HL-60 (cell line): ENCODE results near the gene LRRC8E.

Source experiments
- DNase-seq, 2 experiments: peaks; one replicate each; pipeline ENCODE4 v3.0.0-alpha.2; 2010 to 2020; ENCODE audit warnings: low read depth in 1 of 2, low spot score in 1 of 2
- H3K27ac ChIP-seq: fragments of 250-450 bp; sonication (Bioruptor Pico); replicated peaks from 2 replicates; pipeline ENCODE4 v1.5.1; 2020; ENCODE audit warnings: mild to moderate bottlenecking, moderate library complexity
- H3K27me3 ChIP-seq: fragments of 250-450 bp; sonication (Bioruptor Pico); 2 replicates; pipeline ENCODE4 v1.5.1; 2021; ENCODE audit warnings: mild to moderate bottlenecking, moderate library complexity; ENCODE audit not compliant: insufficient read depth, poor library complexity, severe bottlenecking
- H3K4me3 ChIP-seq: replicated peaks from 2 replicates; pipeline ENCODE4 v1.5.1; 2011; ENCODE audit warnings: mild to moderate bottlenecking, control low read depth, low read length; ENCODE audit not compliant: insufficient read depth
- CTCF ChIP-seq: IDR thresholded peaks from one replicate; pipeline ENCODE4 v1.5.1; 2011; ENCODE audit warnings: low read length, control low read depth, inconsistent platforms; ENCODE audit not compliant: insufficient read depth
- GABPA ChIP-seq: IDR thresholded peaks from 2 replicates; pipeline ENCODE4 v1.6.1; 2012; ENCODE audit warnings: low read depth
- POLR2AphosphoS5 ChIP-seq: IDR thresholded peaks from 2 replicates; pipeline ENCODE4 v1.6.1; 2012; ENCODE audit warnings: low read depth
- REST ChIP-seq: IDR thresholded peaks from 2 replicates; pipeline ENCODE4 v1.6.1; 2012; ENCODE audit warnings: low read depth; ENCODE audit not compliant: insufficient replicate concordance
- SPI1 ChIP-seq: IDR thresholded peaks from 2 replicates; pipeline ENCODE4 v1.6.1; 2012; ENCODE audit warnings: low read depth, mild to moderate bottlenecking, borderline replicate concordance

The LRRC8E gene

GRCh38 chr19:7841751-7842660 lies 46.3 kb upstream of the LRRC8E start:
- DNase-seq = no peak
- TF ChIP-seq GABPA = no peak
- no peak for TF ChIP-seq SPI1
- no peak for TF ChIP-seq REST
- TF ChIP-seq CTCF = no peak
- no peak for TF ChIP-seq POLR2AphosphoS5

GRCh38 chr19:7842661-7843294 lies 45.5 kb upstream of the LRRC8E start:
- Histone ChIP-seq H3K27ac (no peak overlapping the region), H3K4me3 (no peak overlapping the region), H3K27me3 (no peaks in the 10 kb centered on the region)
- no peak for TF ChIP-seq POLR2AphosphoS5
- DNase-seq = no peak

More at GRCh38 chr19:7841751-7842660, 46.3 kb upstream of the LRRC8E start:
- Histone ChIP-seq H3K4me3 (no peak overlapping the region), H3K27ac (no peak overlapping the region), H3K27me3 (no peaks in the 10 kb centered on the region)

GRCh38 chr19:7843521-7843920 lies 44.8 kb upstream of the LRRC8E start:
- DNase-seq = no peak
- Histone ChIP-seq H3K4me3 (no peak overlapping the region), H3K27ac (no peak overlapping the region), H3K27me3 (no peaks in the 10 kb centered on the region)
- no peak for TF ChIP-seq CTCF
- TF ChIP-seq SPI1 = no peak
- TF ChIP-seq REST = no peak
- TF ChIP-seq GABPA = no peak
- TF ChIP-seq POLR2AphosphoS5 = no peak

GRCh38 chr19:7844405-7844804 lies 43.9 kb upstream of the LRRC8E start:
- Histone ChIP-seq H3K4me3 (no peak overlapping the region), H3K27me3 (no peaks in the 10 kb centered on the region), H3K27ac (no peak overlapping the region)
- no peak for DNase-seq
- TF ChIP-seq POLR2AphosphoS5 (no peak), GABPA (no peak), REST (no peak), CTCF (no peak), SPI1 (no peak)
